ENCODE measurements around the gene BRD4.

GRCh38 chr19:15330801-15331418 is 1.4 kb downstream of the BRD4 start:
- TF ChIP-seq CTCF (IDR thresholded peaks at IDR 0.05) = no peak
- TF ChIP-seq USF2 (IDR thresholded peaks at IDR 0.05) = no peak
- TF ChIP-seq MAX (IDR thresholded peaks at IDR 0.05) = no peak
- TF ChIP-seq EP300 (IDR thresholded peaks at IDR 0.05) = no peak
- TF ChIP-seq RARB (CRISPR knock-in tag; IDR thresholded peaks at IDR 0.05) = no peak
- no peak for TF ChIP-seq BCL3 (IDR thresholded peaks at IDR 0.05)
- TF ChIP-seq POLR2A (IDR thresholded peaks at IDR 0.05; ENCODE audit: low read length) = no peak
- TF ChIP-seq MYC (IDR thresholded peaks at IDR 0.05; ENCODE audit: borderline replicate concordance, low read length) = no peak
- TF ChIP-seq KDM5A (IDR thresholded peaks at IDR 0.05) = no peak
- TF ChIP-seq ELK1 (IDR thresholded peaks at IDR 0.05; ENCODE audit: low read depth, low read length) = no peak
- no peak for TF ChIP-seq CEBPB (IDR thresholded peaks at IDR 0.05)
- no peak for TF ChIP-seq REST (IDR thresholded peaks at IDR 0.05)

All from A549 (cell line).